ENCODE measurements around the gene TRIM52.
A peak's percentile ranks its signal among the peaks of the same experiment; 100 is the strongest.
"Not testable (repeated sequence)": the region's sequence is repeated elsewhere in the genome, so short reads cannot be mapped to it uniquely, and the experiment has no call there.

TRIM52 gene

DNA sequence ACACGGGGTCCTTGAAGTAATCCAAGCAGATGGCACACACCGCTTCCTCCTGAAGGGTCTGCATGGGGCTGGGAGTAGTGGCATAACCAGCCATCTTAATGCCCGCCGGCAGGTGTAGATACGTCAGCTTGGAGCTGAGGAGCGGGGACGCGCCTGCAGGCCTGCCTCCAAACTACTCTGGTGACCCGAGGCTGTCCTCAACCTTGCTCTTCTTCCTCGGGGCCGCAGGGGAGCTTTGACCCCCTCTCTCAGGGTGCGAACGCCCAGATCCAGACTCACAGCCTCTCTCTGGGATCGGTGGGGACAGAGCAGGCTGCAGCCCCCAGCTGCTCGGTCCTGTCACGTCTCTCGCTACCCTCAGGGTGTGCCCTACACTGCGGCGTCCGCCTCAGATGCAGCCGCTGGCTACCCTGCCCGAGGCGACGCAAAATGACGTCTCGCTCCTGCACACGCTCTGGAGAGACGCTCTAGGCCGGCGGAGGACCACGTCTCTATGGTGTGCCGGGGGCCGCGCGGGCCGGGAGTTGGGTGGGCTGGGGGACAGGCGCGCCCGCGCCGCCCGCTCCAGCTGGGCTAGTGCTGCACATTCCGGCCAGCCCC, at the start of gene TRIM52:
Gene TRIM52, minus strand, starts transcription at position 424 of the 600 bp plus-strand sequence. Its CDS starts 330 bp downstream, at position 94.
- peak; percentile 81 for DNase-seq (ENCODE audit: low read depth)

DNA sequence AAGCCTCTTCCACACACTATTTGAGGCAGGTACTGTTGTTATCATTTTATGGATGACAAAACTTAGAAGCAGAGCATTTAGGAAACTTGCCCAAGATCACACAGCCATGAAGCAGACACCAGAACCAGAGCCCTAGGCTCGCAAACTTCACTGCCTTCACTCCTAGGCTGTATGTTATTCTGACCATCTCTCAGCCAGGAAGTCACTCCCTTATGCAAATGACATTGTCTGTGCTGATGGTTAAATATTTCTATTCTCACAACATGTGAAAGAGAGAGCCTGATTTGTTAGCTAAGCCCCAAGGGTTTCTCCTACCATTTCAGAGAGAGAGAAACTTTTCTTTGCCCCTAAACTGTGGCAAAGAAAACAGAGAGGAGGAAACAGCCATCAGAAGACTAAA, 26.4 kb upstream of the TRIM52 start:
- DNase-seq (ENCODE audit: low read depth): not testable (repeated sequence)

DNA sequence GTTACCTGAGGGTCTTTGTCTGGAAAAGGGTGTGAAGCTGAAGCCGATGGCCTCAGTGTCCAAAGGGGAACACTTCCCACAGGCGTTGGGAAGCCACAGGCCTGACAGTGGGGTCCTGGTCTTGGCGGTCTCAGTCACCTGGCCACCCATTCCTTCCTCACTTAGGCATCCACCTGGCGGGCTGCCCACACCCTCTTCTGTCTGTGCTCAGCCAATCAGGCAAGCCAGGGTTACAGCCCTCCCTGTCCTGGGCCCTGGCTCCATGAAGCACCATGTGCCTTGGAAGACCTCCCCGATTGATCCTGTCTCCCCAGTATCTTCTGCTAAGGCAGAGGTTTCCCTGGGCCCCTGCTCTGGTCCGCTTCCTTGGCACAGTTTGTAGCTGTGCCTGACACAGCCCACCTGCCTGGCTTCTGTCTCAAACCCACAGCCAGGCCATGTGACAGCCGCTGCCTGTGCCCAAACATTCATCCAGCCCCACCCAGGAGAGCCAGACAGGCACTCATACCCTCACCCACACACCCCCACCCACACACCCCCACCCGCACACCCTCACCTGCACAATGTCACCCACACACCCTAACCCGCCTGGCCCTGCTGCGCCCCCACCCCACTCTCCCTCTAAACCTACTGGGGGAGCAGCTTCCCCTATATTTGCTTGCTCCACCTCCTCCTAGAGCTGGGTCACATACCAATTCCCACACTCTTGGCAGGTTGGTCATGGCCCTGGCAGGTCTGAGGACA, 25.2 kb upstream of the TRIM52 start:
- not testable (repeated sequence) for DNase-seq (ENCODE audit: low read depth)

DNA sequence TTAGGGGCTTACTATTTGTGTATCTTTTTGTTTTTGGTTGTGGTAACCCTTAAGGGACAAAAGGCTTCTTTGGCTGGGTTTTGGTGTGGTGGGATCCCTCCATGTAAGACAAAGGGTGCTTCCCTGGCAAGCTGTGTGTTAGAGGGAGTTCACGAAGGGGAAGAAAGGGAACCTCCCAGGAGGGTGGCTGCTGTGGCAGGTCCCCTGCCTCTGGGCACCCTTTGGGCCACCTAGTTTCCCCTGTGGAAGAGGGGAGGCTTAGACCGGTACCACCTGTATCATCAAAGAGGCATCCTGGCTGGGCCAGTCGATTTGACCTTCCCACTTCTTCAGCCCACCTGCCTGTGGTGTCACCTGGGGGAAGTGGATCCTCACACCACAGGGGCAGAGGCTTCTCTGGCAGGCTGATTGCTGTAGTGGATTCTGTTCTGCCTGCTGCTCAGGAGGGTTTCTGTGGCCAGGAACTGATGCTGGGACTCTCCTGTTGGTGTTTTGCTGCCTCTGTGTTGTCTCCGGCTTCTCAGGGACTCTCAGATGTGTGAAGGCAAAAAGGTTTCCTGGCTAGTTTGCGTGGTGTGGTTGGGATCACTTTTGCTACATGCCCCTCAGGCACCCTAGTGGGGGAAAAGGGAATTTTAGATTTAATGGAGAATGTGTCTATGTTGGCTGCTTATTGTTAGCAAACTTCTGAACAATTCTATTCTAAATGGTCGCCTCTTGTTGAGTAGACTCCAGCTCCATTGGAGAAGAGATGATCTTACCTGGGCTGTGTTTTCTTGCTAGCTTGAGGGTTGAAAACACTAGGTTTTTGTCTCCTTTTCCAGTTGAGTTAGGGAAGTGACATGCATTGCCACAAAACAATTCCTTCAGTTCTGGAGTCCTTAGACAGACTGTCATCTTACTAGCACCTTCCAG, 23.2 kb upstream of the TRIM52 start:
- not testable (repeated sequence) for DNase-seq (ENCODE audit: low read depth)

- DNase-seq (ENCODE audit: low read depth): no peak
Measured at GRCh38 chr5:181283347-181283746, 22.4 kb upstream of the TRIM52 start.

- no peak for DNase-seq (ENCODE audit: low read depth)
Measured at GRCh38 chr5:181282874-181283273, 21.9 kb upstream of the TRIM52 start.

GRCh38 chr5:181282415-181282814, 21.5 kb upstream of the TRIM52 start:
- not testable (repeated sequence) for DNase-seq (ENCODE audit: low read depth)

GRCh38 chr5:181281984-181282316, 21.0 kb upstream of the TRIM52 start:
- DNase-seq (ENCODE audit: low read depth): no peak

DNA sequence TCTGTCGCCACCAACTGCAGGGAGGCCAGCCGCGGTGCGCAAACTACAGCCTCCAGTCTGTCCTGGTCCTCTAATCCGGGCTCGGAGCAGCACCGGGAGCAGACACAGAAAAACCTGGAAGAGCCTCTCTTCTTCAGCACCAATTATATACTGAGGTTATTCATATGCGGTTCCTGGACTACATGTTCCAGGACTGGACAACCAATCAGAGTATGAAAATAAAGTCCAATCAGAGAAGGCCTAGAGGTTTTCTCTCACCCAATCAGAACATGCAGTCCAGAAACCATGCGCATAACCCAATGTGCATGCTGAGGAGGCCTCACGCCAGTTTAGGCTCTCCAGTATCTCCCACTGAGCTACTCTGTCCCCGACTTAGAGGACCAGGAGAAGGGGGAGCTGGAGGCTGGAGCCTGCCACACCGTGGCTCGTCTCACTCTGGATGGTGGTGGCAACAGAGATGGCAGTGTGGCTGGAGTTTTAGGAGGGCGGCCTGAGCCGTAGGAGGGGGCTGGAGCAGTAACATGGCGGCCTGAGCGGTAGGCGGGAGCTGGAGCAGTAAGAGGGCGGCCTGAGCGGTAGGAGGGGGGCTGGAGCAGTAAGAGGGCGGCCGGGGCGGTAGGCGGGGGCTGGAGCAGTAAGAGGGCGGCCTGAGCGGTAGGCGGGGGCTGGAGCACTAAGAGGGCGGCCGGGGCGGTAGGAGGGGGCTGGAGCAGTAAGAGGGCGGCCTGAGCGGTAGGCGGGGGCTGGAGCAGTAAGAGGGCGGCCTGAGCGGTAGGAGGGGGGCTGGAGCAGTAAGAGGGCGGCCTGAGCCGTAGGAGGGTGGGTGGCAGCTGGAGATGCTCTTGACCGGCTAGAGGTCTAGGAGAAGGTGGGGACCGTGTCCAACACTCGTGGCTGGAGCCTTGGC, 20.4 kb upstream of the TRIM52 start:
- peak; percentile 60 for DNase-seq (ENCODE audit: low read depth)

DNA sequence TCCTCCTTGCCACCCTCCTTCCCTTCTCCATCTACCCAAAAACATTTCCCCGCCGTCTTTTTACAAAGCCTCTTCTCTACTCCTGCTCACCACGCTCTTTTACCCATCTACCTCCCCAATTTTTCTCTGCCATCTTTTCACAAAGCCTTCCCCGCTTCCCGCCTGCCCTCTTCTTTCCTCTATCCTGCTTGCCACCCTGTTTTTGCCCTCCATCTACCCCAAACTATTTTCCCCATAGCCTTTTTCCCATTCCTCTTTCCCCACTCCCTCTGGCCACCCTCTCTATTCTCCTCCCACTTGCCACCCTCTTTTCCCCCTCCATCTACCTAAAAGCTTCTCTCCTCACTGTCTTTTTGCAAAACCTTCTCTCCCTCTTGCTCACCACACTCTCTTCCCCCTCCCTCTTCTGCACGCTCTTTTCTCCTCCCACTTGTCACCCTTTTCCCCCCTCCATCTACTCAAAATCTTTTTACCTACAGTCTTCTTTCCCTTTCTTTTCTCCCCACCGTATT, 19.4 kb upstream of the TRIM52 start:
- no peak for DNase-seq (ENCODE audit: low read depth)

- DNase-seq (ENCODE audit: low read depth): not testable (repeated sequence)
Measured at GRCh38 chr5:181273433-181273744, 12.4 kb upstream of the TRIM52 start.

GRCh38 chr5:181271081-181271480, 10.1 kb upstream of the TRIM52 start:
- no peak for DNase-seq (ENCODE audit: low read depth)

DNA sequence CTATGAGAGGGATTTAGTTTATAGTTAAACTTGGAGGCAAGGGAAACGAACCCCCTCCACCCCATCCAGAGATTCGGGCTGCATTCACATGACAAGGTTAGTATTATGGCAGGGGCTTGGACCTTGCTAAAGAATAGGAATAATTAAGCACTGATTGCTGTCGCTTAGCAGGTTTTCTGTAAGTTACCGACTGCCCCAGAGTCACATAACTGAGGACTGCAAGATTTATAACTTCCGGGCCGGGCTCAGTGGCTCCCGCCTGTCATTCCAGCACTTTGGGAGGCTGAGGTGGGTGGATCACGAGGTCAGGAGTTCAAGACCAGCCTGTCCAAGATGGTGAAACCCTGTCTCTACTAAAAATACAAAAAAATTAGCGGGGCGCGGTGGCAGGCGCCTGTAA, 7.0 kb upstream of the TRIM52 start:
- not testable (repeated sequence) for DNase-seq (ENCODE audit: low read depth)

GRCh38 chr5:181267291-181267904, 6.5 kb upstream of the TRIM52 start:
- not testable (repeated sequence) for DNase-seq (ENCODE audit: low read depth)

DNA sequence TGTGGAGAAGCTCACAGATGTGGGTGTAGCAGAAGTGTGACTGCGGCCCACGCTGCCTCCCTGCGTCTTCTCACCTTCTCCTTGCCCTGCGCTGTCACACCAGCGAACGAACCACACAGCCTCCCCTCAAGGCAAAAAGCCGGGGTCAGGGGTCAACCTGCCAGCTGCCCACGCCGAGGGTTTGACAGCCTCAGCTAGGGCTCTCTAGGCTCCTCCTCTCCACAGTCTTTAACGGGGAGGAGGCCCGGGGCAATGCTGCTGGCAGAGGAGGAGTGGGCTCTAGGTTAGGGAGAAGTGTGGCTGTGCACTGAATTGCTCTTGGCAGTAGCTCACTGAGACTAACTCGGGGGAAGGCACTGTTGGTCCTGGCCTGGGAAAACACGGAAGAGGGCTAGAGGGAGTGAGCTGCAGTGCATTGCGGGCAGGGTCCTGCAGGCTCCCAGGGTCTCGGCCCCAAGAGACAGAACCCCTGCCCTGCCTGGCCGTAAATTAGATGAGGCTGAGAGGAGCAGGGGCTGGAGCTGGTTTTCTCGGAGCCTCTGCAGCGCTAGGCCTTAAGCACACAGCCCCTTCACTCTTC, 4.2 kb upstream of the TRIM52 start:
- DNase-seq (ENCODE audit: low read depth): no peak

DNA sequence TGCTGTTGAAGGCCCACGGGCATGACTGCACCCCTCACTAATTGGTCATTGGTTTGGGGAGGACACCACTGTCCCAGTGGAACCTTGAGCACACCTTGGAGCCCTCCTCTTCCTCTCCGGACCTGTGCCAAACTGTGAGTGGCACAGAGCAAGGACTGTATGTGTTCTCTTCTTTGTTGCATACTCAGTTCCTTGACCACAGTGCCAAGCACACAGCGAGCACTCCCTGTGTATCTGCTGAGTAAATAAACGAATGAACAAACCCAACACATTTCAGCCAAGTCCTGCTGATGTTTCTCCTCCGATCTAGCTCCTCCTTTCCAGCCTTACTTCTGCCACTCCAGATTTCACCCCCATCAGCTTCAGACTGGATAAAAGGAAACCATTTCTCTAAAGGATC, 2.7 kb upstream of the TRIM52 start:
- no peak for DNase-seq (ENCODE audit: low read depth)

GRCh38 chr5:181261320-181262049, 542 bp upstream of the TRIM52 start:
- peak; percentile 61 for DNase-seq (ENCODE audit: low read depth)

- DNase-seq (ENCODE audit: low read depth): no peak
Measured at GRCh38 chr5:181259974-181260719, 796 bp downstream of the TRIM52 start.

GRCh38 chr5:181259283-181259682, 1.7 kb downstream of the TRIM52 start:
- DNase-seq (ENCODE audit: low read depth): no peak

All from CMK (cell line).